A549 (cell line): ENCODE data around the gene NAA16.

Experiments used
- CTCF ChIP-seq: fragments of >200 bp; sonication (Bioruptor Twin); formaldehyde crosslinking; IDR thresholded peaks from 3 replicates; pipeline ENCODE4 v1.5.1; 2016
- MAX ChIP-seq: IDR thresholded peaks from 2 replicates; pipeline ENCODE4 v1.6.1; 2012
- RAD21 ChIP-seq, 2 experiments: fragments of >200 bp in 1 of 2; sonication (Bioruptor Twin) in 1 of 2; formaldehyde crosslinking in 1 of 2; IDR thresholded peaks in 1 of 2; conservative IDR thresholded peaks in 1 of 2; 2 replicates in 1 of 2; 3 replicates in 1 of 2; pipeline ENCODE4 v1.6.1; 2012 to 2018; ENCODE audit warnings: inconsistent platforms in 1 of 2
- RCOR1 ChIP-seq: fragments of 150-350 bp; IDR thresholded peaks from 2 replicates; pipeline ENCODE4 v1.6.1; 2014; ENCODE audit warnings: antibody characterized with exemption, low read length, low read depth
- TF ChIP-seq, protein P1 (sequence below): fragments of 150-350 bp; IDR thresholded peaks from 2 replicates; pipeline ENCODE4 v1.6.1; 2014; ENCODE audit warnings: low read depth, mild to moderate bottlenecking, low read length

GRCh38 chr13:41365631-41366030 lies 54.6 kb downstream of the NAA16 start:
- no peak for TF ChIP-seq CTCF
- no peak for TF ChIP-seq RCOR1
- TF ChIP-seq MAX = no peak
- TF ChIP-seq, protein P1, sequence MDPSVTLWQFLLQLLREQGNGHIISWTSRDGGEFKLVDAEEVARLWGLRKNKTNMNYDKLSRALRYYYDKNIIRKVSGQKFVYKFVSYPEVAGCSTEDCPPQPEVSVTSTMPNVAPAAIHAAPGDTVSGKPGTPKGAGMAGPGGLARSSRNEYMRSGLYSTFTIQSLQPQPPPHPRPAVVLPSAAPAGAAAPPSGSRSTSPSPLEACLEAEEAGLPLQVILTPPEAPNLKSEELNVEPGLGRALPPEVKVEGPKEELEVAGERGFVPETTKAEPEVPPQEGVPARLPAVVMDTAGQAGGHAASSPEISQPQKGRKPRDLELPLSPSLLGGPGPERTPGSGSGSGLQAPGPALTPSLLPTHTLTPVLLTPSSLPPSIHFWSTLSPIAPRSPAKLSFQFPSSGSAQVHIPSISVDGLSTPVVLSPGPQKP = no peak
- no peak for TF ChIP-seq RAD21 (conservative IDR thresholded peaks at IDR 0.05 in 1 of 2, IDR thresholded peaks at IDR 0.05 in 1 of 2)
